Measurements from ENCODE around the gene SHANK2. TPM values are rescaled to one million over a fixed set of nuclear protein-coding genes. Genes with fewer than 3 reads are reported as not detected.

The SHANK2 gene
- polyA plus RNA-seq, 4 donors = 26.1 to 37.7 (median 32.4) TPM

DNA sequence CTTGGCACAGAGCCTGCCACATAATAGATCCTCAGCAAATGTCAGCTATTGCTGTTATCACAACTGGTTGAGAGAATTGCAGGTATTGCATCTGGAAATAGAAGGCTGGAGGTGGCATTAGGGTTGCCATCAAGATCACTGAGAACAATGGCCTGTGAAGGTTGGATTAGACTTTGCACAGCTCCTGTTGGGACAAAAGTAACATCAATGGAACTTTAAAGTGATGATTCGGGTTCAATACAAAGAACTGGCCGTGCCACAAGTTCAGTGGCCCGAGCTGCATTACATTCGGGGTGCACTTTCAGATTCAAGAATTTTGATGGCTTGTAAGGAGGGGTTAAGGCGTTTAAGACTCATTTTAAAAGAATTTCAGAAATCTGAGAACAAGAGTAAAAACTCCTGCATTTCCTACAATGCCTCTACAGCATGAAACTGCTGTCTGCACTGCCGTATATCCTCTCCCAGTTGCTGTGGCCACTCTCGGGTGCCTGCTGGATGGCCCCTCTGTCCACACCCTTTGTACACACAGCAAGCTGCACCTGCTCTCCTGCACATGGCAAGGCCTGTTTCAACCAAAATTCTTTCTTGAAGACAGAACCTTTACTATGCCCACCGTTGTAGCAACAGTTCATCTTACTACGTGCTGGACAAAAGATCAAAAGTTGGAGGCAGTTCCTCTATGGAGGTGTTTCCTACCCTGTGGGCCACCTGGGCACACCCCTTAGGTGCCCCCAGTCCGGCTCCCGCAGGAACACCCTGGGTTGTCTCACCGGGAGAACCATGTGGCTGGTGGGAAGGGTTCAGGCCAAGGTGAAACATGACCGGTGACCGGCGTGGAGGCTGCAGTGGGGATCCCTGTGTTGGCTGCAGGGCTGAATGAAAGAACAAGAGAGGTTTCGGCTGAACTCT is 17.5 kb upstream of the SHANK2 start:
- DNase-seq (ENCODE audit: low read depth in 4 of 4, low spot score in 2 of 4) = no peak

DNA sequence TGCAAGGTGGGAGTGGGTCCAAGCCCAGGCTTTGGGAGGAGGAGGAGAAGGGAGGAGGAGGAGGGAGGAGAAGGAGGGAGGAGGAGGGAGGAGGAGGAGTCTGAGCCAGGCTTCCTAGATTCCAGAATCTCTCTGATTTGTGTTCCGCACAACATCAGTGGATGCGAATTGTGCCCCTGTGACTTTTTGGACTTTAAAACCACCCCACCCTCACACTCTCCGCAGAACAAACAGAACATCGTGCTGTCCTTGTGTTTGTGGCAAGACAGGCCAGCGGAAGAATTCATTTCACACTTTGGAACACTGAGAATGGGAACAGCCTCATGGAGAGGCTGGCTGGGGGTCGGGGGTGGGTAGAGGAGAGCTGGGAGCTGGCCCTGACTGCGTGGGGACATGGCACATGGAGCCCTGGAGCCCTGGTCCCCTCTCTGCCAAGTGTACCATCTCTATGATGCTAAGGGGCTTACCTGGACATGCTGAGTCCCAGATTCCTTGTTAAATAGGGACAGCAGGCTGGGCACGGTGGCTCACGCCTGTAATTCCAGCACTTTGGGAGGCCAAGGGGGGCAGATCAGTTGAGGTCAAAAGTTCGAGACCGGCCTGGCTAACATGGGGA is 16.4 kb upstream of the SHANK2 start:
- no peak for DNase-seq (ENCODE audit: low read depth in 4 of 4, low spot score in 2 of 4)

DNA sequence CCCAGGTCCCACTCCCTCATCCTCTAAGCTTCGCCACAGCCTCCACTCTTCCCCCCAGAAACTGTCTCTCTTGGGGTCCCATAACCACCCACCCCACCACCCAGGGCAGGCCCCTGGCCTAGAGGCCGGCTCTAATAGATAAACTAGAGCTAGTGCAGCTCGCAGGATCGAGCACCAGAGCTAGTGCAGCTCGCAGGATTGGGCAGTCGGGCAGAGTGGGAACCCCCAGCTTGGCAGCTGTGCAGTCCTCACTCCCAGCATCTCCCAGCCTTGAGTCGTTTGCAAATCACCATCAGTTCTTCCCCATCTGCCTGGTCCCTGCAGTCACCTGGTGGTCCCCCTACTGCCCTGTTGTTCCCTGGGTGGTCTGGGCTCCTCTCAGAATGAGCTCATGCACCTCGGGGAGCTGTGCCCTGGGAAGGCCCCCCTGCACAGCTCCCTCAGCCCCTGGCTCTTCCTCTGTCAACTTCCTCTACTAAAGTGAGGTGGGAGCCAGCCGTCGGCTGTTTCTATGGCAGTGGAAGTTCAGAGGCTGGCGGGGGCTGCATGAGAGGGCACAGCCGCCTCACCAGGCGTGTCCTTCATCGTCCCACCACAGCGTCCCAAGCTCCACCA is 15.5 kb upstream of the SHANK2 start:
- no peak for DNase-seq (ENCODE audit: low read depth in 4 of 4, low spot score in 2 of 4)

DNA sequence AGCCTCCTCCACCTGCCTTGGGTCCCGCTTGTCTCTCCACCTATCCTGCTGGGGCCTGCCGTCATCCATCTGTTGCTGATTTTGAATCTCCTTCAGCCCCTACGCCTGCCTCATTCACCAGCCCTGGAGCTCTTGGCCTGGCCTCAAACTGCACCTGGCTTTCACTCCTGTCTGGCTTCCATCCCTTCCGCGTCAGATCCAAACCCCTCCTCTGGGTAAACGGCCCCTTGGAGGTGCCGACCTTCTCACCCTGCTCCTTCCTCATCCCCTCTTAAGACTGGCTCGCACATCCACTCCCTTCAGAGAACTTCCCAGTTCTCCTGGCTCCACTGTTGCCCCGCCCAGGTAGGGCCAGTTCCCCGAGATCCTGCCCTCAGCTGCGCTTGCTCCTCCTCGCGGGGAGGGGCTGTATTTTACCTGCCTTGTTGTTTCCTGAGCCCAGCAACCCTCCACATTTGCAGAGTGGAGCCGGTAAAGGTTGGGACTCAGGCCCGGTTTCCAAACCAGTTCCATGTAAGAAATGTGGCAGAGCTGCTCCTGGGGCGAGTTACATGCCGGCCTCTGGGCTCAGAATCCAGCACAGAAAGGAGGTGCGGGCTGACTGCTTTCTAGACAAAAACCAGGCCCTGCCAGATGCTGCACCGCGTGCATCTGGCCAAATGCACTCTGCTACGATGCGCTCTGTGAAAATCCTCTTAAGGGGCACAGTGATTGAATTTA is 13.9 kb upstream of the SHANK2 start:
- no peak for DNase-seq (ENCODE audit: low read depth in 4 of 4, low spot score in 2 of 4)

DNA sequence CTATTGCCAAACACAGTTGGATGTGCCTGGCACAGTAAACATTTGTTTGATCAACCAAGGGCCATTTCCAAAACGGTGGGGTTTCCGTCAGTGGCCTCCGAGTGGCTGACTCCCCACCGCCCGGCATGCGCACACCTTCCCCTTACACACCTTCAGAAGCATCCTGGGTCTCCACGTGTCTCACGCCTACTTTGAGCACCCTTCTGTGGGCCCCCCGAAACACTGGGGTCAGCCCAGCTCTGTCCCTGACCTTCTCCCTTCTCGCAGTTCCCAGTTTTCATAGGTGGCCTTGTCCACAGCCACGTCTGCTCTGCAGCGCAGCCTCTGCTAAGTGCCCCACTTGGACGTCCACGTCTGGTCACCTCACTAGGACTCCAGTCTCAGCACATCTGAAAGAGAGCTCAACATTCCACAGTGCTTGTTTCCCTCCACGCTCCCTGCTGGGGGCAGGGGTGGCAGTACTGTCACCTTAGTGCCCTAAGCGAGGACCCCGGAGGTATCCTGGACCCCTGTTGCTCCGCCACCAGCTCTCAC is 13.2 kb upstream of the SHANK2 start:
- no peak for DNase-seq (ENCODE audit: low read depth in 4 of 4, low spot score in 2 of 4)

DNA sequence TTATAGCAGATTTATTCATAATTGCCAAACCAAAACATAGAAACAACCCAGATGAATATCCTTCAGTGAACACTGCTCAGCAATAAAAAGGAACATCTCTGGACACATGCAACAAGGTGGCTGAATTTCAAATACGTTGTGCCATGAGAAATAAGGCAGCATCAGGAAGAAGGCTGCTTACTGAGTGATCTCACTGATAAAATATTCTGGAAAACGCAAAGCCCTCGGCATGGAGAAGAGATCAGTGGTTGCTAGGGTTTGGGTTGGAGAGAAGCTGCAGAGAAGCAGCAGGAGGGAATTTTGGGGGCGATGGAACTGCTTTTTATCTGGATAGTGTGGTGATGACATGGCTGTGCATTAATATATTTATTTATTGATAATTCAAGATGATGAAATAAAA is 11.0 kb upstream of the SHANK2 start:
- no peak for DNase-seq (ENCODE audit: low read depth in 4 of 4, low spot score in 2 of 4)

DNA sequence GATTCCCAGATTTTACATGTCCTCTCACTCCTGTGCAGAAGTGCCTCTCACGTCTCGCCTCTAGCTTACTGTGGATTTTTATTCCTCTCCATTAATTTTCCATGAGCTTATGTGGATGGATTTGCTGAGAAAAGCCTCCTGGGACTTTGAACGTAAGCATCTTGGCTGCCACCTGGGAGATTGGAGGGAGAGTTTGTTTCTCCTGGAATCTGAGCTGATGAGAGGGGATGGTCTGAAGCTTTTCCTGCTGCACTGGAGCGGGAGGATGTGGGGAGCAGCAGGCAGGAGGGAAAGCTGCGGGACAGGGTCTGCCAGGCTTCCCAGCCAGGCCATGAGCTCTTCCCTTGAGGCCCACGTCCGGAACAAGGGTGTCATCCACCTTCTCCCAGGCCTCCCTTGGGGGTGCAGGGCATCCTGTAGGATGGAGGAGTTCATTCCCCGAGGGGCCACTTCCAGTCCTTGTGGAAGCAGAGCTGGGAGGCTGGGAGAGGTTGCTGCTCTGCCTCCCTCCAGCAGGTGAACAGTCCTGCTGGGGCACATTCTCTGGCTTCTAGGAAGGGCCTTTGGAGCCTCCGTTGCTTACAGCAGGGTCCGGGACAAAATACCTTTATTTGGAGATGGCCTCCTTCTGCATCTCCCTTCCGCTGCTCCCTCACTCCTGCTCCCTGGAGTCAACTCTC is 3.6 kb upstream of the SHANK2 start:
- no peak for DNase-seq (ENCODE audit: low read depth in 4 of 4, low spot score in 2 of 4)

DNA sequence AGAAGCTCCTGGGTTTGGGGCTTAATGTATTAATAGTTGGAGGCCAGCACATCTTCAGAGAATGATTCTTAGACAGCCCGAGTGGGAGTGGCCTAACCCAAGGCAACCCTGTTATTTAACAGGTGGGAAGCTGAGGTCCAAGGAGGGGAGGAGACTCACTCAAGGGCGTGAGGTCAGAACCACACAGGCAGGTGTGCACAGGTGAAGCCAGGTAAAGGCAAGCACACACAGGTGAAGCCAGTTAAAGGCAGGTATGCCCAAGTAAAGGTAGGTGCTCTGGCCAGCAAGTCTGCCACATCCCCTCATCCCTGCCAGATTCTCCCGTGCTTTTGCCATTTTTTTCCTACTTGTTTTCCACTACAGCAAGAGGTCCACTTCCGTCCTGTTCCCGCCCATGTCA is 2.9 kb upstream of the SHANK2 start:
- no peak for DNase-seq (ENCODE audit: low read depth in 4 of 4, low spot score in 2 of 4)

DNA sequence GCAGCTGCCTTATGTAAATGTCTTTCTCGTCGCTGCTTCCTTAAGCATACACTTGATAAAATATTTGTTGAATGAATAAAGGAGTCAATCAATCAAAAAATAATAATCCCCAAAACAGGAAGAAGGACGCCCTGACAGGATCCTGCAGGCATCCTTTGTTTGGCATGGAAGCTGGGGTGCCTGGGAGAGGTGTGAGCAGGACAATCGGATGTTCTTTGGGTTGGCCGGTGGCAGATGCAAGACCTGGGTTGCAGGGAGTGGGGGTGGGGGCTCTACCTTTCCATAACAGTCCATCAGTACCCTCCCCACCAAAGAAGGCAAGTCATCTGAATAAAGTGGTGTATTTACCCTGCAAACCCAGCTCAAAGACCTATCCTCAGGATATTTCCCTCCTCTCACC is 1.4 kb upstream of the SHANK2 start:
- DNase-seq (ENCODE audit: low read depth in 4 of 4, low spot score in 2 of 4) = no peak

DNA sequence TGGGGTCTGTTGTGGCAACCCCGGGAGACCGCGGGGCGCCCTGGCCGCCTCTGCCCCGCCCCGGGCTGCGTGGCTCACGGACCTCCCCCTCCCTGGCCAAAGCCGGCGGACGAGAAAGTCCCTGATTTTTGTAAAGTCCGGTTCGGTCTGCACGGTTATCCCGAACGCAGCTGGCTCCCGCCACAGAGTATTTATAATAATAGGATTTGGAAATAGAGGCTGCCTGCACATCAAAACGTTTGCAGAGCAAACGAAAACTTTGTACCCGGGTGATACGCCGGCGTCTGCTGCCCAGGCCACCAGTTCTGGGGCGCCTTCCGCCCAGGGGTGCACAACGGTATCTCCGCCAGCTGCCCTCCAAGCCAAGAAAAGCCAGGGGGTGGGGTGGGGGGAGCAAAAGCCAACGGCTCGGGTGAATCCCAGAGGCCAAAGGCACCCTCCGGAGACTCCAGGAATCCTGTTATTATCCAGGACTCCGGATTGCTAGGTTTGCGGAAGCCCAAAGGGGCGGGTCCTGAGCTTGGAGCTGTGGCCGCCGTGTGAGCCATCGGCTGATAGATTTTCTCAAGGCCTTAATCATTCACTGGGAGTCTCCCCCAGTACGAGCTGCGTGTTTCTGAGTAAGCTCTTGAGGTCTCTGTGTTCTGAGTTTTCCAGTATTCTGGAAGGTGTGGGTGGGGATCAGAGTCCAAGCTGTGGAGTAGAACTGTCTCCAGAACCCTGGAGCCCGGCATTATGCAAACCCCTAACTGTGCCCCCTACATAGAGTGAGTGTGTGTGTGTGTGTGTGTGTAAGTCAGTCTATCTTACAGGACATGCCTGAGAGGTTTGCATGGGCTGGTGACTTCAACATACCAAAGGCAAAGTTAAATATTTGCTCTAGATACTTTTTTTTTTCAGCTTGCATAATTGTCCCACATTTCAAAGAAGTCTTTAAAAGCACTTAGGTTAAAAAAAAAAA is 673 bp upstream of the SHANK2 start:
- peak in 3 of 4 donors; percentile 55 to 71 (median 62) for DNase-seq (ENCODE audit: low read depth in 4 of 4, low spot score in 2 of 4)

DNA sequence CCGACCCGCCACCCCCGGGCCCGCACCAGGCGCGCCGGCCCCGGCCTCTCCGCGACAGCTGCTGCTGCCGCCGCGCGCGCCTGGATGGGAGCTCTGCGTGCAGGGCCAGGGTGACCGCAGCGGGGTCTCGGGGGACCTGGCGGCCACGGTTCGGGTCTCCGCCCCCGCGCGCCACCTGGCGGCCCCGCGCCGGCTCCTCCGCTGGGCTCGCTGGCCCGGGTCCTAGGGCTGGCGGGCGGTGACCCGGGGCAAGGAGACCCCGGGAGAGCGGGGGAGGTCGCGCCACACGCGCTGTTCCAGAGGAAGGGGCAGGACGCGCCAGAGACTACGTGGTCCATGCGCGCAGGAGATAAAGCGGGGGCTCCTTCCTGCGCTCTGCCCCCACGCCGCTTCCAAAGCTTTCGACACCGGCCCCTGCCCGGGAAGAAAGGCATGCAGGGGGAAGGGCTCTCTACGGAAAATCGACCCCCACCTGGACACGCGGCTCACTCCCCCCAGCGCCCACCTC is 562 bp downstream of the SHANK2 start:
- DNase-seq (ENCODE audit: low read depth in 4 of 4, low spot score in 2 of 4) = no peak

DNA sequence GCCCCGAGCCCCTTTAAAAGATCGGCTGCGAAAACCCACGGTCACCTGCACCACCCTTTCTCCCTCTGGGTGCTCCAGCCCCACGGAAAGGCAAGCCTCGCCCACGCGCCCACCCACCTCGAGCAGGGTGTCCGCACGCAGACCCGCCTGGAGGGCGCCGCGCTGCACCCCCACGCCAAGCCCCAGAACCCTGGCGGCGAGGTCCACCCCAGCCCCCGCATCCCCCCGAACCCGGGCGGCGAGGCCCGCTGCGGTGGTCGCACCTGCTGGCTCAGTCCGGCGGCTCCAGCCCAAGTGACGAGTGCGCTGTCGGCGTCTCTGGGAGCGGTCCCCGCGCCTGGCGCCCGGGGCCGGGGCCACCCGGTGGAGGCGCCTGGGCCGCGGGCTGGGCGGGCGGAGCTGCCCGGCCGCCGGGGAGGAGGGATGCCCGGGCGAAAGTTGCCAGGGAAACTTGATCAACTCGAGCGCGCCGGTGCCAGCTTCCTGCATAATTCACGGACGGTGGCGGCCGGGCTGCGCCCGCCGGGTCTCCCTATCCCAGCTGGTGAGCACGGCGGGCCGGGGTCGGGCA is 1.1 kb downstream of the SHANK2 start:
- no peak for DNase-seq (ENCODE audit: low read depth in 4 of 4, low spot score in 2 of 4)

DNA sequence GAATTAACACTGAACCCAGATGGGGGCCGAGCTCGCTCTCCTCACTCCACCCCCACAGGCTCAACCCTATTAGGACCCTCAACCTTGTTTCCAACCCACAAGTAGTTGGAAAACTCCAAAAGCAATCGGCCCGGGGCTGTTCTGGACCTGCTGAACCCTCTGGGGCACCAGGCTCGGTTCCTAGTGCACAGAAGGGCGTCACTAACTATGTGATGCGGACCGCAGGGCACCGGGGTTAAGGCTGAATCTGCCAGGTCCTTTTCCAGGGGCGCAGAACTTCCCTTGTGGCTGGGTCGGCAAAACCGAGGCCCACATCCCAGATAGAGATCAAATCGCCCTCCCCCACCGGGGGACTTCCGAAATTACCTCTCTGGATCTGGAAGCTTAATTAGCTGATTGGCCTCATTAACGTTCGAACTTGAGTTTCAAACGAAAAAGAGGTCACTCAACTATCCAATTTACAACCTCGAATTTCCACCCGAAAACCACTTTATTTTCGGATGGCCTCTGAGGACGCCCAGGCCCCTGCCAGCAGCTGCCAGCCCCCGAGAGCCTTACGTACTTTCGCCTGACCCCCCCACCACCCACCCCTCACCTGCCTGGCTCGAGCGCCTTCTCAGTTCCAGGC is 1.7 kb downstream of the SHANK2 start:
- no peak for DNase-seq (ENCODE audit: low read depth in 4 of 4, low spot score in 2 of 4)

DNA sequence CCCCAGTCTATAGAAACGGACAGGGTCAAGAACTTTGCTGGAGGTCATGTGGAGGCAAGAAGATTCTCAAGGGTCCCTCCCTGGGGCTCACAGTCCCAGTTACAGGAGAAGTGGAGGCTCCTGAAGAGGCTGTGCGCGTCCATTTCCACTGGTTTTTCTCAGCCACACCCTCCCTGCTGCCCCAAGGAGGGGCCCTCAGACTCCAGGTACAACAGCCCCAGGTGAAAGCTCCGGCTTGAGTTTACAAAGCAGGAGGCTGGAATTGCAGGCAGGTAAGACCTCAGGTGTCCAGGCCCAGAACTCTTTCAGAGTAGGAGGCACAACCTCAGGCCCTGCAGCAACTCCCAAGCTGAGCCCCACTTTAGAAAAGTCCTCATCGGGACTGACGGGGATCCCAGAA is 3.1 kb downstream of the SHANK2 start:
- DNase-seq (ENCODE audit: low read depth in 4 of 4, low spot score in 2 of 4) = no peak

DNA sequence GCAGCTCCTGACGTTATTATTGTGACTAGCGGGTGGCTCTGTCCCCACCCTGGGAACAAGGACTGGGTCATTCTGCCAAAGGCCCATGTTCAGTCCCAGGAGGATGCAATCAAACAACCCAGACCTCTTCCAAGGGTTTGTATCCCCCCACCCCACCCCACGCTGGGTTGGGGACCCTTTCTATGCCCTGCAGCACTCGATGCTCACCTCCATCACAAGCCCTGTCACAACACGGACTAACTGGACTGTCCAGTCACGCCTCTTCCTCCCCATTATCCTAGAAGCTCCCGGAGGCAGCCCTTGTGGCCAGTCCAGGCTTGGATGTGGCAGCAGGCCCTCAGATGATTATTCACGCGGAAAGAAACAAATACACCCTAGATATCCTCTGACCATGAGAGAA is 3.7 kb downstream of the SHANK2 start:
- no peak for DNase-seq (ENCODE audit: low read depth in 4 of 4, low spot score in 2 of 4)

DNA sequence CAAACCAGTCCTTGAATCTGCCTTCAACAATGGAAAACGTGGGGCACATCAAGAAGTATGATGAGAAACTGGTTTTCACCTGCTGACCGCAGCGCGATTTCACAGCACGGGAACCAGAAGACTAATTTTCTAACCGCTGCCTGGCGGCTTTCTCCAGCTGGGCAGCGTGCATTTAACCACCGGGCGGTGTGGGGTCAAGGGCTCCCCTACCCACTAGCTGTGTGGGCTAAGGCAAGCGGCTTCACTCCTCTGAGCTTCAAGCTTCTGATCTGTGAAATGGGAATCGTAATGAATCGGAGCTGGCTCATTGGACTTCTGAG is 4.2 kb downstream of the SHANK2 start:
- DNase-seq (ENCODE audit: low read depth in 4 of 4, low spot score in 2 of 4) = no peak

DNA sequence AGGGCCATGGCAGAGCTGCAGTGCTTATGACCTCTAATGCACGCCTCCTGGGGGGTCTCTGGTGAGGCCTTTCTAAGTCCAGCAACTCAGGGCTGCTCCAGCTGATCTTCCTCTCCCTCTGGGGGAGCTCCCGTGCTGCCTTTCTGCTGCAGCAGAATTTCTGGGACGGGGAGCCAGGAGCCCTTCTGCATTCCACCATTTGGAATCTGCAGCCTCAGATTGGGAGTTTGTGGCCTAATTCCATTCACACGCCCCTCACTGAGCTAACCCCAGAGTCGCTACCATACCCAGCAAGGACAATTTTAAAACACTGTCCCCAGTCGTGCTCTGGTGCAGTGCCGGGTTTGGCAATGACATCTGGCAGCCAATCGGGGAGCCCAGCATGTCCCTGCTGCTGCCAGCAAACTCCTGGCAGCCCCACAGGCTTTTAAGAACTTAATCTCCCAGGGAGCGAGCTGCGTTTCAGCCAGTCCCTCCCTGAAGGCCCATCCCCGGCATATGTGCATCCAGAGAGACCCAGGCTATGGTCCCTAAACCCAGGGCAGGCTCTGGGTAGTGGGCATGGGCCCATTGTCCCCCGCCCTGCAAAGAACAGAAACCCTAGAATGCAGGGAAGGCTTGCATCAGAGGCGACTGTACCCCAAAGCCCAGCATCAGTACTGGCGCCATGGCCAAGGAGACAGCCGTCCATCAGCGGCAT is 4.7 kb downstream of the SHANK2 start:
- DNase-seq (ENCODE audit: low read depth in 4 of 4, low spot score in 2 of 4) = no peak

DNA sequence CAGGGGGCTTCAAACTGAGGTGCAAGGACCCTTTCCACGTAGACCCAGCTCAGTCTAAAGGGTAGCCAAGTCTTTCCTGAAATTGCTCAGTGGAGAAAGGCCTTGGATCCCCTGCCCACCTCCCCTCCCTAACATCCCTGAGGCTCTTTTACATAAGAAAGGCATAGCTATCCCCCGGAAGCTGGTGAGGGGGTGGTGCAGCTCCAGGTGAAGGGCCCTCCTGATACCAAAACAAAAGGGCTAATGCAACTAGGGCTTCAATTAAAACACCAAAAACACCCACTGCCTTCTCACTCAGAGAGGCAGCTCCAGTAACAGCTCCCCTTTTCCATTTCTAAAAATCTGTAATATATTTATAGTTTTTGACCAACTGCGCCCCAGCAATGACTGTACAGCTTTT is 5.8 kb downstream of the SHANK2 start:
- no peak for DNase-seq (ENCODE audit: low read depth in 4 of 4, low spot score in 2 of 4)

Data from left renal cortex interstitium (tissue), 4 donors.